GM19397 (cell line): ENCODE measurements around the gene ARL5C.

ENCODE experiments used
- ATAC-seq: cut with Tn5 transposase; IDR thresholded peaks from one replicate; pipeline ENCODE4 v1.9.1; 2021; ENCODE audit warnings: mild to moderate bottlenecking, moderate library complexity; ENCODE audit not compliant: unreplicated experiment

The ARL5C gene

GRCh38 chr17:39110435-39111136 lies 55.4 kb downstream of the ARL5C start:
- no peak for ATAC-seq

GRCh38 chr17:39108461-39109375 lies 57.2 kb downstream of the ARL5C start:
- ATAC-seq: no peak

GRCh38 chr17:39107973-39108372 lies 58.0 kb downstream of the ARL5C start:
- no peak for ATAC-seq

- no peak for ATAC-seq
Measured at GRCh38 chr17:39107155-39107554, 58.8 kb downstream of the ARL5C start.
